ENCODE data around the gene ATAD3A.

DNA sequence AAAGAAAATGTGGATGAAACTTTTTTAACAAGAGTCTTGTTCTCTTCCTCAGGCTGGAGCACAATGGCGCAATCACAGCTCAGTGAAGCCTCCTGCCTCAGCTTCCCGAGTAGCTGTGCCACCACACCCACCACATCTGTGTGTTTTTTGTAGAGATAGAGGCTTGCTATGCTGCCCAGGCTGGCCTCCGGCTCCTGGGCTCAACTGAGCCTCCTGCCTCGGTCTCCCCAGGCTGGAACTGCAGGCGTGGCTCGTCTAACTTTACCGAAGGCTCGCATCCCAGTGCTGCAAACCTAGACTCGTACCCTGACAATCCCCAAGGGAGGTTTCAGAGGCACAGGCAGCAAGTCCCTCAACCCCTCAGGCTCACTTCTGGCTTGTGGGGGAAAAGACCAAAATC, 48.2 kb downstream of the ATAD3A start:
- TF ChIP-seq, protein P1, sequence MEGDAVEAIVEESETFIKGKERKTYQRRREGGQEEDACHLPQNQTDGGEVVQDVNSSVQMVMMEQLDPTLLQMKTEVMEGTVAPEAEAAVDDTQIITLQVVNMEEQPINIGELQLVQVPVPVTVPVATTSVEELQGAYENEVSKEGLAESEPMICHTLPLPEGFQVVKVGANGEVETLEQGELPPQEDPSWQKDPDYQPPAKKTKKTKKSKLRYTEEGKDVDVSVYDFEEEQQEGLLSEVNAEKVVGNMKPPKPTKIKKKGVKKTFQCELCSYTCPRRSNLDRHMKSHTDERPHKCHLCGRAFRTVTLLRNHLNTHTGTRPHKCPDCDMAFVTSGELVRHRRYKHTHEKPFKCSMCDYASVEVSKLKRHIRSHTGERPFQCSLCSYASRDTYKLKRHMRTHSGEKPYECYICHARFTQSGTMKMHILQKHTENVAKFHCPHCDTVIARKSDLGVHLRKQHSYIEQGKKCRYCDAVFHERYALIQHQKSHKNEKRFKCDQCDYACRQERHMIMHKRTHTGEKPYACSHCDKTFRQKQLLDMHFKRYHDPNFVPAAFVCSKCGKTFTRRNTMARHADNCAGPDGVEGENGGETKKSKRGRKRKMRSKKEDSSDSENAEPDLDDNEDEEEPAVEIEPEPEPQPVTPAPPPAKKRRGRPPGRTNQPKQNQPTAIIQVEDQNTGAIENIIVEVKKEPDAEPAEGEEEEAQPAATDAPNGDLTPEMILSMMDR (IDR thresholded peaks at IDR 0.05): no peak
- no peak for TF ChIP-seq POLR2A (IDR thresholded peaks at IDR 0.05)
